K562 (cell line): ENCODE data around the gene SYT17. TPM values are rescaled to one million over a fixed set of nuclear protein-coding genes. Genes with fewer than 3 reads are reported as not detected.

Source experiments
- ATAC-seq: fragments of 200-7000 bp; cut with Tn5 transposase; 3 replicates; pipeline ENCODE4 v1.9.1; 2020; ENCODE audit warnings: moderate library complexity
- BruUV-seq: library from RNA; stranded (reverse); fragments of 400-500 nt; replicated peaks from 2 replicates; lab custom pipeline; 2021; lab: Mats Ljungman, UMichigan
- CTCF ChIA-PET: fragments of 300-600 bp; formaldehyde crosslinking; extraction: SDS; loops from one replicate; lab custom pipeline; 2021; ENCODE audit warnings: low intra/inter-chr PET ratio; lab: Yijun Ruan, JAX
- POLR2A ChIA-PET: fragments of 300-600, 350-650 bp; sonication (Branson Sonifier 250); formaldehyde crosslinking; extraction: SDS; loops from one replicate; lab custom pipeline; 2021; ENCODE audit warnings: antibody characterized with exemption, inconsistent platforms; lab: Yijun Ruan, JAX
- DNase-seq, 4 experiments: peaks; one replicate each; pipeline versions ENCODE4 v3.0.0 to v3.0.0-alpha.2; 2011 to 2018; ENCODE audit warnings: low spot score in 3 of 4, mixed read lengths in 3 of 4; ENCODE audit errors: extremely low read depth in 1 of 4
- FAIRE-seq: peaks from 2 replicates; lab custom pipeline; 2011; peaks lifted over from hg19 to GRCh38; lab: Jason Lieb, UNC
- H2AFZ ChIP-seq: 2 replicates; pipeline ENCODE4 v1.6.0; 2011; ENCODE audit warnings: low read depth, low read length, control low read depth, inconsistent platforms
- H3K27ac ChIP-seq: fragments of 200-600 bp; 3 replicates; pipeline ENCODE4 v1.8.0; 2011; ENCODE audit warnings: low read depth, mild to moderate bottlenecking, control low read depth, inconsistent platforms, low read length, moderate library complexity, mixed read lengths; ENCODE audit errors: extremely low read depth
- H3K27me3 ChIP-seq, 2 experiments: fragments of 300-600 bp in 1 of 2; 2 replicates in 1 of 2; 3 replicates in 1 of 2; pipeline versions ENCODE4 v1.6.0 to v1.8.0; 2011; ENCODE audit warnings: inconsistent platforms in 2 of 2, low read length in 2 of 2, mild to moderate bottlenecking in 1 of 2, mixed read lengths in 1 of 2, moderate library complexity in 1 of 2; ENCODE audit not compliant: control insufficient read depth in 2 of 2, insufficient read depth in 2 of 2
- H3K36me3 ChIP-seq: fragments of 300-600 bp; 3 replicates; pipeline ENCODE4 v1.8.0; 2011; ENCODE audit warnings: mild to moderate bottlenecking, low read length, inconsistent platforms; ENCODE audit not compliant: control insufficient read depth, insufficient read depth
- H3K4me1 ChIP-seq, 2 experiments: fragments of 200-600 bp in 1 of 2; replicated peaks in 1 of 2; 2 replicates in 1 of 2; 3 replicates in 1 of 2; pipeline versions ENCODE4 v1.5.1 to v1.8.0; 2011; ENCODE audit warnings: inconsistent platforms in 2 of 2, low read length in 2 of 2, mild to moderate bottlenecking in 1 of 2, mixed read lengths in 1 of 2, moderate library complexity in 1 of 2; ENCODE audit not compliant: control insufficient read depth in 2 of 2, insufficient read depth in 2 of 2
- H3K4me2 ChIP-seq: 2 replicates; pipeline ENCODE4 v1.6.1; 2011; ENCODE audit warnings: low read length, control low read depth, inconsistent platforms, mixed read lengths; ENCODE audit not compliant: insufficient read depth
- H3K4me3 ChIP-seq: fragments of 200-600 bp; sonication (generic), shearing (Covaris generic); 2 replicates; pipeline ENCODE4 v1.5.1; 2016; ENCODE audit warnings: control low read depth, inconsistent platforms
- H3K79me2 ChIP-seq: fragments of 200-600 bp; 3 replicates; pipeline ENCODE4 v1.8.0; 2011; ENCODE audit warnings: low read length, inconsistent platforms; ENCODE audit not compliant: control insufficient read depth, insufficient read depth
- H3K9ac ChIP-seq, 2 experiments: 2 replicates each; pipeline versions ENCODE4 v1.6.0 to v1.6.1; 2011; ENCODE audit warnings: low read depth in 2 of 2, low read length in 2 of 2, control low read depth in 1 of 2, inconsistent platforms in 1 of 2, mild to moderate bottlenecking in 1 of 2, mixed read lengths in 1 of 2; ENCODE audit not compliant: insufficient read depth in 1 of 2
- H3K9me1 ChIP-seq: one replicate; pipeline ENCODE4 v1.6.0; 2011; ENCODE audit warnings: inconsistent platforms, mild to moderate bottlenecking, low read length, moderate library complexity; ENCODE audit not compliant: control insufficient read depth, insufficient read depth
- H3K9me3 ChIP-seq: replicated peaks from 2 replicates; pipeline ENCODE4 v1.5.1; 2011; ENCODE audit warnings: low read depth, low read length, inconsistent platforms; ENCODE audit not compliant: control insufficient read depth, insufficient read depth
- H4K20me1 ChIP-seq: replicated peaks from 2 replicates; pipeline ENCODE4 v1.6.1; 2011; ENCODE audit warnings: low read length, inconsistent platforms, mixed read lengths; ENCODE audit not compliant: control insufficient read depth, insufficient read depth
- MAX ChIP-seq: sonication (generic); formaldehyde crosslinking; IDR thresholded peaks from 2 replicates; pipeline ENCODE4 v1.9.0; 2022; ENCODE audit warnings: mild to moderate bottlenecking, missing genetic modification reagents
- MBD1 ChIP-seq: fragments of 250-450 bp; sonication (Bioruptor Pico); IDR thresholded peaks from 2 replicates; pipeline ENCODE4 v1.8.0; 2022; ENCODE audit warnings: inconsistent platforms
- MCM5 ChIP-seq: fragments of 450-650 bp; IDR thresholded peaks from 2 replicates; pipeline ENCODE4 v1.6.1; 2016; ENCODE audit warnings: low read depth
- NONO ChIP-seq, 2 experiments: fragments of 200-400 bp in 1 of 2; fragments of 450-650 bp in 1 of 2; formaldehyde crosslinking in 1 of 2; IDR thresholded peaks; 2 replicates each; pipeline ENCODE4 v1.6.1; 2017; ENCODE audit warnings: low read depth in 2 of 2, mild to moderate bottlenecking in 2 of 2, moderate library complexity in 2 of 2, low read length in 1 of 2
- RBM22 ChIP-seq: fragments of 200-400 bp; formaldehyde crosslinking; IDR thresholded peaks from 2 replicates; pipeline ENCODE4 v1.6.1; 2018; ENCODE audit warnings: low read length, low read depth; ENCODE audit not compliant: poor library complexity, severe bottlenecking
- ZFP91 ChIP-seq: sonication (generic); formaldehyde crosslinking; IDR thresholded peaks from 2 replicates; pipeline ENCODE4 v1.8.0; 2022; ENCODE audit warnings: mild to moderate bottlenecking, missing genetic modification reagents
- ZNF384 ChIP-seq: IDR thresholded peaks from 2 replicates; pipeline ENCODE4 v1.6.1; 2012; ENCODE audit warnings: low read depth, low read length, improper control_type of control experiment
- WGBS: fragments of 100-300 bp; shearing (Covaris generic); methylation state at CpG from one replicate; pipeline ENCODE4 v1.1.6; 2016; ENCODE audit warnings: low coverage, mixed read lengths; ENCODE audit not compliant: insufficient coverage; ENCODE audit errors: missing lambda C conversion rate; 5-methylcytosine and 5-hydroxymethylcytosine counted together
- in situ Hi-C: fragments of 300-500 bp; cut with MboI; formaldehyde crosslinking; loops from 4 replicates; pipeline ENCODE4 v1.15.0; 2018; ENCODE audit warnings: inconsistent platforms, mixed read lengths
- intact Hi-C: fragments of 100-400 bp; cut with micrococcal nuclease; formaldehyde crosslinking; loops from 2 replicates; pipeline ENCODE4 v1.14.2; 2022
- polyA plus RNA-seq, 8 experiments: library from polyadenylated mRNA; depleted of rRNA in 4 of 8; stranded (reverse) in 5 of 8; unstranded in 3 of 8; fragments of >200 nt; fragmentation: Nextera tagmentation in 2 of 8; fragmentation: Illumina TruSeq in 1 of 8; extraction: Ambion mirVana in 2 of 8; extraction: Trizol in 1 of 8; gene quantifications; 2 replicates each; pipeline versions ENCODE4 v1.2.1 to v1.2.3, GENCODE V29; 2011 to 2014; ENCODE audit warnings: inconsistent platforms in 1 of 8, missing spikeins in 1 of 8
- total RNA-seq, 7 experiments: library from RNA; depleted of rRNA in 6 of 7; stranded (reverse); fragments of >200 nt in 6 of 7; fragmentation: Illumina TruSeq in 2 of 7; extraction: Trizol in 2 of 7; gene quantifications; 2 replicates each; pipeline versions ENCODE4 v1.2.1 to v1.2.3, GENCODE V29; 2011 to 2021; ENCODE audit warnings: low replicate concordance in 1 of 7

Gene SYT17
- total and polyA plus RNA-seq, 9 of the 15 experiments (the other 6 are each of a cell fraction or from before 2014, with no cell fraction given), result not detected

GRCh38 chr16:19185510-19185851 lies 17.4 kb downstream of the SYT17 start:
- H4K20me1 ChIP-seq, result no peaks in the 10 kb centered on the region
- TF ChIP-seq NONO (IDR thresholded peaks at IDR 0.05; ENCODE audit: low read depth in 2 of 2, low read length in 1 of 2), result no peak
- no peak for TF ChIP-seq MCM5
- TF ChIP-seq RBM22, result no peak
- peak; percentile 82 for TF ChIP-seq ZNF384
- TF ChIP-seq MBD1 (CRISPR knock-in tag), result no peak
- TF ChIP-seq MAX, result no peak
- TF ChIP-seq ZFP91 (CRISPR knock-in tag), result peak; percentile 76
- FAIRE-seq (no peak), ATAC-seq (no peak), DNase-seq (no peak)
- no TSS peak for BruUV-seq
- no peaks in the 10 kb centered on the region for H3K79me2 ChIP-seq
- CTCF ChIA-PET, result interaction anchor here (0.6 kb wide), 1 partner anchor 93 kb away, joined by 4 read pairs; no protein-coding TSS in a partner anchor
- H3K9me3 ChIP-seq, result no peaks in the 10 kb centered on the region
- H3K27ac ChIP-seq, result no peak overlapping the region
- no peaks in the 10 kb centered on the region for H3K4me1 ChIP-seq
- intact Hi-C loops (no loop called here), in situ Hi-C loops (no loop called here)
- no peak overlapping the region for H3K4me2 ChIP-seq
- H3K36me3 ChIP-seq, result no peaks in the 10 kb centered on the region
- POLR2A ChIA-PET, result interaction anchor here (0.6 to 1.0 kb wide), 2 partner anchors 12 to 18 kb away, joined by 3 read pairs; no protein-coding TSS in a partner anchor
- H3K9me1 ChIP-seq, result no peaks in the 10 kb centered on the region
- H2AFZ ChIP-seq, result no peak overlapping the region
- H3K27me3 ChIP-seq, result peaks cover 23 to 50% of the 10 kb centered on the region in 2 experiments
- 0 out of 4 replicates have a peak overlapping the region, but pooled peaks of 1 of the 2 experiments have one; percentile 64 for H3K9ac ChIP-seq
- no peak overlapping the region for H3K4me3 ChIP-seq
- WGBS, result 6% methylated on average over 7 of the region's 8 CpGs
